ENCODE results near the gene HNRNPA3. TPM values are rescaled to one million over a fixed set of nuclear protein-coding genes. Genes with fewer than 3 reads are reported as not detected.

Gene HNRNPA3
- total and polyA plus RNA-seq, 2 of the 13 experiments (the other 11 are each of a cell fraction or from before 2014, with no cell fraction given) = 73.3 to 97.7 TPM

GRCh38 chr2:177255227-177255601 is 42.6 kb downstream of the HNRNPA3 start:
- H3K79me2 ChIP-seq (ENCODE audit: insufficient read depth, low read length) = peaks cover 98% of the 10 kb centered on the region
- intact Hi-C loops (cut with micrococcal nuclease; ENCODE audit: unreplicated experiment) = no loop called here
- FAIRE-seq = no peak
- ChIA-PET CTCF (ENCODE audit: low intra/inter-chr PET ratio, low total read pairs) (interaction anchor here (0.6 to 1.9 kb wide), 3 partner anchors 9 to 108 kb away, joined by 3 to 10 read pairs (median 3); partner anchors contain the start of gene NFE2L2), POLR2A (interaction anchor here (0.9 to 8.5 kb wide), 4 partner anchors 10 to 43 kb away, joined by 3 to 96 read pairs (median 4); partner anchors contain the start of genes HNRNPA3 and NFE2L2)
- H4K20me1 ChIP-seq (ENCODE audit: insufficient read depth, low read length) = peaks cover 100% of the 10 kb centered on the region
- DNase-seq (ENCODE audit: low spot score) = no peak
- H3K27me3 ChIP-seq (ENCODE audit: control insufficient read depth in 1 of 2, insufficient read depth in 2 of 2, low read length in 2 of 2) = no peaks in the 10 kb centered on the region
- peak overlapping the region in 2 of 3 experiments; percentile 10 to 20; a peak in 1 of 6 replicates for H3K4me3 ChIP-seq (replicated peaks in 1 of 3; ENCODE audit: insufficient read depth in 1 of 3, low read depth in 2 of 3, low read length in 3 of 3)
- peak; percentile 27 for ATAC-seq
- peak overlapping the region; percentile 31; the same call in 1 of the 2 replicates for H3K9ac ChIP-seq (ENCODE audit: insufficient read depth, low read depth, low read length)
- 19% methylated on average over 2 of the region's 2 CpGs for WGBS (ENCODE audit: low lambda C conversion rate)
- in situ Hi-C loops (cut with HindIII; ENCODE audit: extremely low pct_ligation_motif_present, low pct_unique_long_range_greater_than_20kb) = no loop called here
- peaks cover 12 to 54% of the 10 kb centered on the region in 2 experiments for H3K36me3 ChIP-seq (replicated peaks in 1 of 2; ENCODE audit: control insufficient read depth in 1 of 2, insufficient read depth in 2 of 2, low read length in 2 of 2)
- peaks cover 100% of the 10 kb centered on the region for H3K4me1 ChIP-seq (ENCODE audit: insufficient read depth, low read length)
- no TSS peak for BruUV-seq (replicated peaks)
- no peak overlapping the region for H2AFZ ChIP-seq (ENCODE audit: low read length)
- no peaks in the 10 kb centered on the region for H3K9me3 ChIP-seq (ENCODE audit: low read length)
- H3K4me2 ChIP-seq (ENCODE audit: low read depth, low read length) = peak overlapping the region; percentile 96
- peak overlapping the region; percentile 54 for H3K27ac ChIP-seq (ENCODE audit: extremely low read length, insufficient read depth, low read length)
- no peak for TF ChIP-seq ZNF235 (CRISPR knock-in tag; IDR thresholded peaks at IDR 0.05; ENCODE audit: borderline replicate concordance)
- TF ChIP-seq KAT7 (CRISPR knock-in tag; IDR thresholded peaks at IDR 0.05; ENCODE audit: borderline replicate concordance) = no peak
- no peak for TF ChIP-seq ZNF883 (CRISPR knock-in tag; IDR thresholded peaks at IDR 0.05; ENCODE audit: not compliant biosample characterization)
- TF ChIP-seq EED (CRISPR knock-in tag; IDR thresholded peaks at IDR 0.05) = 0 out of 2 replicates have a peak, but pooled peaks have one; percentile 36
- TF ChIP-seq ZSCAN29 (CRISPR knock-in tag; conservative IDR thresholded peaks at IDR 0.05) = peak; percentile 90
- no peak for TF ChIP-seq MBNL3 (CRISPR knock-in tag; conservative IDR thresholded peaks at IDR 0.05)
- TF ChIP-seq, protein P1, sequence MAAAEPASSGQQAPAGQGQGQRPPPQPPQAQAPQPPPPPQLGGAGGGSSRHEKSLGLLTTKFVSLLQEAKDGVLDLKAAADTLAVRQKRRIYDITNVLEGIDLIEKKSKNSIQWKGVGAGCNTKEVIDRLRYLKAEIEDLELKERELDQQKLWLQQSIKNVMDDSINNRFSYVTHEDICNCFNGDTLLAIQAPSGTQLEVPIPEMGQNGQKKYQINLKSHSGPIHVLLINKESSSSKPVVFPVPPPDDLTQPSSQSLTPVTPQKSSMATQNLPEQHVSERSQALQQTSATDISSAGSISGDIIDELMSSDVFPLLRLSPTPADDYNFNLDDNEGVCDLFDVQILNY (CRISPR knock-in tag; conservative IDR thresholded peaks at IDR 0.05) = no peak
- TF ChIP-seq ZNF34 (CRISPR knock-in tag; IDR thresholded peaks at IDR 0.05; ENCODE audit: borderline replicate concordance) = no peak
- TF ChIP-seq ZBTB3 (CRISPR knock-in tag; IDR thresholded peaks at IDR 0.05; ENCODE audit: borderline replicate concordance, low read depth) = 0 out of 2 replicates have a peak, but pooled peaks have one; percentile 72
- peak; percentile 92 for TF ChIP-seq RBM22 (optimal IDR thresholded peaks at IDR 0.05; ENCODE audit: low read length)
- no peak for TF ChIP-seq ZNF263 (CRISPR knock-in tag; IDR thresholded peaks at IDR 0.05)
- no peak for TF ChIP-seq ZNF121 (CRISPR knock-in tag; IDR thresholded peaks at IDR 0.05)
- TF ChIP-seq, protein P2, sequence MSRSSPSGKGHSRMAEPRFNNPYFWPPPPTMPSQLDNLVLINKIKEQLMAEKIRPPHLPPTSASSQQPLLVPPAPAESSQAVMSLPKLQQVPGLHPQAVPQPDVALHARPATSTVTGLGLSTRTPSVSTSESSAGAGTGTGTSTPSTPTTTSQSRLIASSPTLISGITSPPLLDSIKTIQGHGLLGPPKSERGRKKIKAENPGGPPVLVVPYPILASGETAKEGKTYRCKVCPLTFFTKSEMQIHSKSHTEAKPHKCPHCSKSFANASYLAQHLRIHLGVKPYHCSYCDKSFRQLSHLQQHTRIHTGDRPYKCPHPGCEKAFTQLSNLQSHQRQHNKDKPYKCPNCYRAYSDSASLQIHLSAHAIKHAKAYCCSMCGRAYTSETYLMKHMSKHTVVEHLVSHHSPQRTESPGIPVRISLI (CRISPR knock-in tag; IDR thresholded peaks at IDR 0.05; ENCODE audit: borderline replicate concordance) = 0 out of 2 replicates have a peak, but pooled peaks have one; percentile 13
- TF ChIP-seq KLF9 (CRISPR knock-in tag; IDR thresholded peaks at IDR 0.05; ENCODE audit: low read depth) = no peak
- TF ChIP-seq ZNF597 (CRISPR knock-in tag; IDR thresholded peaks at IDR 0.05) = no peak
- TF ChIP-seq SP4 (CRISPR knock-in tag; IDR thresholded peaks at IDR 0.05) = 0 out of 2 replicates have a peak, but pooled peaks have one; percentile 42
- peak; percentile 25; the same call in 1 of the 2 replicates for TF ChIP-seq ZNF501 (CRISPR knock-in tag; IDR thresholded peaks at IDR 0.05)
- peak in 1 of 2 experiments; percentile 21; a peak in 1 of 4 replicates for TF ChIP-seq HMGXB4 (CRISPR knock-in tag; IDR thresholded peaks at IDR 0.05; ENCODE audit: borderline replicate concordance in 1 of 2, low read depth in 1 of 2)

Data from HepG2 (cell line).